ENCODE data around the gene PLEKHG3. TPM values are rescaled to one million over a fixed set of nuclear protein-coding genes. Genes with fewer than 3 reads are reported as not detected.

PLEKHG3 gene
- total and polyA plus RNA-seq, 2 of the 4 experiments (the other 2 are of a cell fraction): 8.2 to 8.4 TPM

- Histone ChIP-seq H3K79me1 (ENCODE audit: low read depth in 1 of 2, low read length in 2 of 2) (peaks cover 0 to 7% of the 10 kb centered on the region in 2 experiments; a peak in 2 of 4 replicates), H3K23ac (ENCODE audit: low read depth, low read length) (no peak overlapping the region), H3K4me3 (ENCODE audit: insufficient read depth, low read depth, low read length) (no peak overlapping the region), H3K27me3 (ENCODE audit: control insufficient read depth, insufficient read depth, low read length) (no peaks in the 10 kb centered on the region), H4K8ac (ENCODE audit: low read depth in 2 of 2, low read length in 2 of 2) (no peak overlapping the region), H3K4ac (ENCODE audit: low read depth, low read length) (no peak overlapping the region), H2BK15ac (ENCODE audit: low read depth, low read length) (no peak overlapping the region), H3K18ac (ENCODE audit: low read depth, low read length) (no peak overlapping the region), H3K4me2 (ENCODE audit: low read depth, low read length) (no peak overlapping the region), H3K56ac (ENCODE audit: extremely low read depth, insufficient read depth, low read length) (no peak overlapping the region), H3K27ac (ENCODE audit: insufficient read depth, low read length) (no peak overlapping the region), H3K36me3 (ENCODE audit: control insufficient read depth, insufficient read depth, low read length) (peaks cover 28% of the 10 kb centered on the region), H4K5ac (ENCODE audit: low read depth, low read length) (no peak overlapping the region), H4K20me1 (ENCODE audit: insufficient read depth, low read length) (no peaks in the 10 kb centered on the region), H3K9me1 (ENCODE audit: insufficient read depth, low read length) (peaks cover 6% of the 10 kb centered on the region; the same call in 1 of the 2 replicates), H2AFZ (replicated peaks; ENCODE audit: low read length, poor library complexity) (no peak overlapping the region), H2AK9ac (replicated peaks; ENCODE audit: low read depth, low read length, poor library complexity) (no peak overlapping the region), H2BK20ac (ENCODE audit: low read depth, low read length) (no peak overlapping the region), H2BK120ac (ENCODE audit: low read depth, low read length) (no peak overlapping the region), H2BK5ac (ENCODE audit: low read depth, low read length, poor library complexity, severe bottlenecking) (no peak overlapping the region), H3K4me1 (ENCODE audit: control insufficient read depth, insufficient read depth, low read length) (peaks cover 2% of the 10 kb centered on the region), H3K9me3 (ENCODE audit: control insufficient read depth, insufficient read depth, low read length) (no peaks in the 10 kb centered on the region), H3K9ac (ENCODE audit: low read depth, low read length) (no peak overlapping the region), H3K14ac (replicated peaks; ENCODE audit: low read depth, low read length) (no peak overlapping the region), H4K91ac (ENCODE audit: insufficient read depth, low read depth, low read length) (no peak overlapping the region), H2AK5ac (ENCODE audit: low read depth, low read length) (no peak overlapping the region)
- intact Hi-C loops (cut with micrococcal nuclease) (no loop called here), in situ Hi-C loops (cut with MboI; ENCODE audit: low sequenced_read_pairs) (no loop called here), dilution Hi-C loops (cut with HindIII; ENCODE audit: low sequenced_read_pairs, unreplicated experiment) (no loop called here)
- ChIA-PET CTCF (no interaction called here), POLR2A (ENCODE audit: unreplicated experiment) (no interaction called here)
- no peak for ATAC-seq (ENCODE audit: low read depth)
- no TSS peak for BruUV-seq (replicated peaks)
- no peak for DNase-seq
- no CpG with 5 or more reads among the region's 1 CpG for WGBS, 2 experiments (ENCODE audit: extremely low coverage in 2 of 2, insufficient read length in 1 of 2)
- TF ChIP-seq, protein P1, sequence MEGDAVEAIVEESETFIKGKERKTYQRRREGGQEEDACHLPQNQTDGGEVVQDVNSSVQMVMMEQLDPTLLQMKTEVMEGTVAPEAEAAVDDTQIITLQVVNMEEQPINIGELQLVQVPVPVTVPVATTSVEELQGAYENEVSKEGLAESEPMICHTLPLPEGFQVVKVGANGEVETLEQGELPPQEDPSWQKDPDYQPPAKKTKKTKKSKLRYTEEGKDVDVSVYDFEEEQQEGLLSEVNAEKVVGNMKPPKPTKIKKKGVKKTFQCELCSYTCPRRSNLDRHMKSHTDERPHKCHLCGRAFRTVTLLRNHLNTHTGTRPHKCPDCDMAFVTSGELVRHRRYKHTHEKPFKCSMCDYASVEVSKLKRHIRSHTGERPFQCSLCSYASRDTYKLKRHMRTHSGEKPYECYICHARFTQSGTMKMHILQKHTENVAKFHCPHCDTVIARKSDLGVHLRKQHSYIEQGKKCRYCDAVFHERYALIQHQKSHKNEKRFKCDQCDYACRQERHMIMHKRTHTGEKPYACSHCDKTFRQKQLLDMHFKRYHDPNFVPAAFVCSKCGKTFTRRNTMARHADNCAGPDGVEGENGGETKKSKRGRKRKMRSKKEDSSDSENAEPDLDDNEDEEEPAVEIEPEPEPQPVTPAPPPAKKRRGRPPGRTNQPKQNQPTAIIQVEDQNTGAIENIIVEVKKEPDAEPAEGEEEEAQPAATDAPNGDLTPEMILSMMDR (conservative IDR thresholded peaks at IDR 0.05; ENCODE audit: low read depth, low read length): no peak
- no peak for TF ChIP-seq RAD21 (IDR thresholded peaks at IDR 0.05; ENCODE audit: low read length)
- no peak for TF ChIP-seq BHLHE40 (IDR thresholded peaks at IDR 0.05; ENCODE audit: low read depth, low read length)
- TF ChIP-seq NFE2L2 (IDR thresholded peaks at IDR 0.05; ENCODE audit: low read depth, low read length): no peak
Observed at GRCh38 chr14:64730061-64730440, 25.8 kb downstream of the PLEKHG3 start.
